Nephron progenitor cell (in vitro differentiated cells): ENCODE measurements around the gene GNG11.

ENCODE experiments used
- DNase-seq: peaks from one replicate; pipeline ENCODE4 v3.0.0; 2021
- H3K27ac Mint-ChIP-seq: 2 replicates; pipeline ENCODE4 v1.8.0; 2021; ENCODE audit warnings: mild to moderate bottlenecking, moderate library complexity, mixed read lengths
- H3K27me3 Mint-ChIP-seq: 2 replicates; pipeline ENCODE4 v1.8.0; 2021; ENCODE audit warnings: mild to moderate bottlenecking, low read depth, mixed read lengths; ENCODE audit not compliant: poor library complexity
- H3K36me3 Mint-ChIP-seq: 2 replicates; pipeline ENCODE4 v1.8.0; 2021; ENCODE audit warnings: low read depth, mixed read lengths
- H3K4me1 Mint-ChIP-seq: 2 replicates; pipeline ENCODE4 v1.8.0; 2021; ENCODE audit warnings: mixed read lengths
- H3K4me3 Mint-ChIP-seq: 2 replicates; pipeline ENCODE4 v1.8.0; 2021; ENCODE audit warnings: mild to moderate bottlenecking, moderate library complexity, mixed read lengths
- H3K9me3 Mint-ChIP-seq: 2 replicates; pipeline ENCODE4 v1.8.0; 2021; ENCODE audit warnings: mild to moderate bottlenecking, moderate library complexity, mixed read lengths
- TF ChIP-seq, protein P1 (sequence below): fragments of 200-600 bp; sonication (generic); IDR thresholded peaks from 2 replicates; pipeline ENCODE4 v1.5.0; 2021; ENCODE audit warnings: antibody characterized with exemption

The GNG11 gene

DNA sequence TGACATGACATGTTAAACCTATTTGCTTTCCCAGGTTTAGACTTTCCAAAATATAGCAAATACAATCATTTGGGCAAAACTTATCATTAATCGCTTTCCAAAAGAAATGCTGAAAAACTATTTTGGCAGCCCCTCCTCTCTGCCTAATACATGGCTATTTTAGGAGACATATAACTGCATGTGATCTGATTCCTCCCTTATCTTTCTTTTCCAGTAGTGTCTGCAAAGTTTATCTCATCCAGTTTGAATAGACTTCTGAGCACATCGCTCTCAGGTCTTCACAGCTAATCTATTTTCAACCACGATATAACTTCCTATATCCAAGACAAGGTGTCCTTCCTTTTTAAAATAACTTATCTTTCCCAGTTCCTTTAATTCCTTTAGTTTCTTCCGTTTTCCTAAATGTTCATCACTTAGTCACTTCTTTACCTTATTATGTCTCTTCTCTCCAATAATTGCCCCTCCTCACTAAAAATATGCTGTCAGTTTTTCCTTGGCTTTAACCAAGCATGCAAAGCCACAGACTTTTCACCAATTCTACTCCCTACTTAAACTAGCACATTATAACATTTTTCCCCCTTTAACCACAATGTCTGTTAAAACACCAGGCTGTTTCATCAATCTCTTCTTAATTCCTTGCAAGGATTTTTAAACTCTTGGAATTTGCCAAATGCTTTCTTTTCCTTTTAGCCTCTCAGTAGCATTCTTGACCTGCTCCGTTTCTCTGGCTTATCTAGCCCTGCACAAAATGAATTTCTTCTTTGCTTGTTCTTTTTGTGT lies 24.4 kb downstream of the GNG11 start:
- DNase-seq = no peak
- H3K27me3 Mint-ChIP-seq = no peaks in the 10 kb centered on the region
- no peak overlapping the region for H3K4me3 Mint-ChIP-seq
- TF ChIP-seq, protein P1, sequence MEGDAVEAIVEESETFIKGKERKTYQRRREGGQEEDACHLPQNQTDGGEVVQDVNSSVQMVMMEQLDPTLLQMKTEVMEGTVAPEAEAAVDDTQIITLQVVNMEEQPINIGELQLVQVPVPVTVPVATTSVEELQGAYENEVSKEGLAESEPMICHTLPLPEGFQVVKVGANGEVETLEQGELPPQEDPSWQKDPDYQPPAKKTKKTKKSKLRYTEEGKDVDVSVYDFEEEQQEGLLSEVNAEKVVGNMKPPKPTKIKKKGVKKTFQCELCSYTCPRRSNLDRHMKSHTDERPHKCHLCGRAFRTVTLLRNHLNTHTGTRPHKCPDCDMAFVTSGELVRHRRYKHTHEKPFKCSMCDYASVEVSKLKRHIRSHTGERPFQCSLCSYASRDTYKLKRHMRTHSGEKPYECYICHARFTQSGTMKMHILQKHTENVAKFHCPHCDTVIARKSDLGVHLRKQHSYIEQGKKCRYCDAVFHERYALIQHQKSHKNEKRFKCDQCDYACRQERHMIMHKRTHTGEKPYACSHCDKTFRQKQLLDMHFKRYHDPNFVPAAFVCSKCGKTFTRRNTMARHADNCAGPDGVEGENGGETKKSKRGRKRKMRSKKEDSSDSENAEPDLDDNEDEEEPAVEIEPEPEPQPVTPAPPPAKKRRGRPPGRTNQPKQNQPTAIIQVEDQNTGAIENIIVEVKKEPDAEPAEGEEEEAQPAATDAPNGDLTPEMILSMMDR = no peak
- H3K36me3 Mint-ChIP-seq = no peaks in the 10 kb centered on the region
- peaks cover 1% of the 10 kb centered on the region for H3K4me1 Mint-ChIP-seq
- no peak overlapping the region for H3K27ac Mint-ChIP-seq
- no peaks in the 10 kb centered on the region for H3K9me3 Mint-ChIP-seq

DNA sequence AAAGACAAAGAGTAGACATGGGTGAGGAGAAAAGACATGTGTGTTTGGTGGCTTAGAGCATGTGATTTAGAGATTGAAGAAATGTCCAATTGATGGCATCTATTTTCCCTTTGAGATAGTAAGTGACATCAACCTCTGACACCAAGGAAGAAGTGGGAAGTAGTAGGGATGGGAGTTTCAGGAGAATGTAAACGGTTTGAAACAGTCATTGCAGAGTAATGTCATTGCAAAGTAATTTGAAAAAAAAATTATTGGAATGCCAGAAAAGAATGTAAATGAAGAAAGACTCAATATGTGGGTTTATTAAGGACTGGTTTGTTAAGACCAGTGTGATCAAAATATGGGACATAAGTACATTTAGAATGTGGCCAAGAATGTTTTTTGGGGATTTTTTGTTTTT lies 26.6 kb downstream of the GNG11 start:
- no peak for DNase-seq
- no peak overlapping the region for H3K4me3 Mint-ChIP-seq
- H3K36me3 Mint-ChIP-seq = no peaks in the 10 kb centered on the region
- H3K9me3 Mint-ChIP-seq = no peaks in the 10 kb centered on the region
- H3K27ac Mint-ChIP-seq = no peak overlapping the region
- TF ChIP-seq, protein P1 = no peak
- no peaks in the 10 kb centered on the region for H3K4me1 Mint-ChIP-seq
- H3K27me3 Mint-ChIP-seq = no peaks in the 10 kb centered on the region

DNA sequence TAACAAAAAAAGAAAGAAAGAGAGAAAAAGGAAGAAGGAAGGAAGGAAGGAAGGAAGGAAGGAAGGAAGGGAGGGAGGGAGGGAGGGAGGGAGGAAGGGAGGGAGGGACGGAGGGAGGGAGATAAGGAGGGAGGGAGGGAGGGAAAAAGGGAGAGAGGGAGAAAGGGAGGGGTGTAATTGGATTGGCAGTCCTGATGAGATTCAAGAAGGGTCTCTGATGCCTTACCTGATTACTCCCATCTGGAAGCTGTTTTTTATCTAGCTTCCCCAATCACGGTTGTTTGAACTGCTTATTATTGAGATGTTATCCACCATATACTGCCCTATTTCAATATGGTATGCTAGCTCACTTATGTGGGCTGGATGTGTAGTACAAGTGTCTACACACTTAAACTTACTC lies 27.3 kb downstream of the GNG11 start:
- TF ChIP-seq, protein P1 = no peak
- Mint-ChIP-seq H3K4me1 (no peaks in the 10 kb centered on the region), H3K27ac (no peak overlapping the region), H3K36me3 (no peaks in the 10 kb centered on the region), H3K27me3 (no peaks in the 10 kb centered on the region), H3K4me3 (no peak overlapping the region), H3K9me3 (no peaks in the 10 kb centered on the region)
- DNase-seq = no peak

DNA sequence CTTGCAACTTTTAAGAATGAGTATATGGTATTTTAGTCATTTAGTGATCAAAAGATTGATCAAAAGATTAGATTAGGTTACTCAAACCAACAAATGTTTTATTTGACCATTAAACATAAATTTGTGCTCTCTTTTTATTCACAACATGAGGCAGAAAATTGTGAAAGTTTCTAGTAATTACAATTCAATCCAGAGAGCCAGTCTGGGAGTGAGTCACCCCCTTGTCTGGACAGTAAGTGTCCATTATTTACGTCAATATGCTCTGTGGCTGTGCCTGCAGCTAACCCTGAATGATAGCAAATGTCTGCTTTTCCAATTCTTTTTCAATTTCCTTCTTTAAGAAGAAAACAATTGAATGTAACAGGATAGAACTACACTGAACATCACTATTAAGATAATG lies 27.9 kb downstream of the GNG11 start:
- Mint-ChIP-seq H3K9me3 (no peaks in the 10 kb centered on the region), H3K27me3 (no peaks in the 10 kb centered on the region), H3K36me3 (no peaks in the 10 kb centered on the region), H3K4me3 (no peak overlapping the region), H3K4me1 (no peaks in the 10 kb centered on the region), H3K27ac (no peak overlapping the region)
- no peak for DNase-seq
- TF ChIP-seq, protein P1 = no peak

DNA sequence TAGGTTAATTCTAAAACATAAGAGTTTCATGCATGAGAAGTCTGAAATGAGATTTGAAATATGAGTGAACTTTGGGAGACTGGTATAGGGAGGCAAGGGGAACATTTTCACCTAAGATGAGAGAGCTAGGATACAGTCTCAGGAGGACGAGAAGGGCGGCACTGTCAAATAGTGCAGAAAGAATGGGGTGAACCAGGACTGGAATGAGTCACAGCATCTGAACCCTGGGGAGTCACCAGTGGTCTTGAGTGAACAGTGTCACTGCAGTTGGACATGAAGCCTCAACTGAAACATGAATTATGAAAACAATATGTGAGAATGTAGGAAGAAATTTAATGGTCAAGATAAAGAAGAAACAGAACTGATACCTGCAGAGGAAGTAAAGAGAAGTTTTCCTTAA lies 33.8 kb downstream of the GNG11 start:
- Mint-ChIP-seq H3K9me3 (no peaks in the 10 kb centered on the region), H3K27me3 (peaks cover 10% of the 10 kb centered on the region), H3K27ac (no peak overlapping the region), H3K36me3 (no peaks in the 10 kb centered on the region), H3K4me3 (no peak overlapping the region), H3K4me1 (no peaks in the 10 kb centered on the region)
- no peak for DNase-seq
- TF ChIP-seq, protein P1 = no peak

DNA sequence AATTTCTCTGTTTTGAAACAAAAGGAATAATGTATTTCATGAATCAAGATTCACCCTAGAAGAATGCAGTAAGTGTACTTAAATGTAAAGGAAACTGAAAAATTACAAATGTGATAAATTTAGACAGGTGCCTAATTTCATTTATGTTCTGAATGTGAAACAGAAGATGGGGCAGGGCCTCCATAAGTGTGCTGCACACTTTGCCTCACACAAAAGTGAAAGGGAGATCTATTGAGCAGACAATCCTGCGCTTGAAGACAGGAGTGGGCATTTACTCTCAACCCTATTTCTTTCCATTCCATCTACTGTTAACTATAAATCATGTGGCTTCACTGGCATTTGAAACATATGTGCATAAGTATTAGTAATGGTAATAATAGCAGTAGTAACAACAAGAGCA lies 36.2 kb downstream of the GNG11 start:
- no peak for DNase-seq
- Mint-ChIP-seq H3K27me3 (peaks cover 10% of the 10 kb centered on the region), H3K4me1 (no peaks in the 10 kb centered on the region), H3K4me3 (no peak overlapping the region), H3K9me3 (no peaks in the 10 kb centered on the region), H3K36me3 (no peaks in the 10 kb centered on the region), H3K27ac (no peak overlapping the region)
- TF ChIP-seq, protein P1 = no peak
